Hypothalamus (tissue), 51 donors: ENCODE measurements around the gene EIF6.
"Not testable (repeated sequence)": the region's sequence is repeated elsewhere in the genome, so short reads cannot be mapped to it uniquely, and the experiment has no call there.

Source experiments
- DNase-seq, 51 donors: peaks; one replicate each; lab custom pipeline; 2025; lab: John Stamatoyannopoulos, UW

EIF6 gene

DNA sequence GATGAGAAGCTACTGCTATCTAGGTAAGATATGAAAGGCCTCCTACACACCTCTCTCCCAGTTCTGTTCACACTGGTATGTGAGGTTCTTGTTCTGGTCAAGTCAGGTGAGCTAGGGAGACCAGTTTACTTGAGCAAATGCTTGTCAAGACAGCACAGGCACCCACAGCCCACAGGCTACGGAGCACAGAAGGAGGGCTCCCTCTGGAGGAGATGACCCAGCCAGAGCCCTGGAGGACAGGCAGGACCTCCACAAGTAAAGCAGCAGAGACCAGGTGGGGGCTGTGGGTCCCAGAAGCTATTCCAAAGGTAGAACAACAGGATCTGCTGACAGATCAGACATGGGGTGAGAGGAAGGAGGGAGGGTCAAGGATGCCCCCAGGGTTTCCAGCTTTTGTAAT, 19.8 kb downstream of the EIF6 start:
- no peak for DNase-seq

- no peak for DNase-seq
These were observed 20.8 kb downstream of the EIF6 start for GRCh38 chr20:35263532-35264341.

- peak in 1 of 51 donors; percentile 13 for DNase-seq
These were observed 21.6 kb downstream of the EIF6 start for GRCh38 chr20:35262731-35263531.

- not testable (repeated sequence) for DNase-seq
These were observed 22.3 kb downstream of the EIF6 start for GRCh38 chr20:35262321-35262720.

DNA sequence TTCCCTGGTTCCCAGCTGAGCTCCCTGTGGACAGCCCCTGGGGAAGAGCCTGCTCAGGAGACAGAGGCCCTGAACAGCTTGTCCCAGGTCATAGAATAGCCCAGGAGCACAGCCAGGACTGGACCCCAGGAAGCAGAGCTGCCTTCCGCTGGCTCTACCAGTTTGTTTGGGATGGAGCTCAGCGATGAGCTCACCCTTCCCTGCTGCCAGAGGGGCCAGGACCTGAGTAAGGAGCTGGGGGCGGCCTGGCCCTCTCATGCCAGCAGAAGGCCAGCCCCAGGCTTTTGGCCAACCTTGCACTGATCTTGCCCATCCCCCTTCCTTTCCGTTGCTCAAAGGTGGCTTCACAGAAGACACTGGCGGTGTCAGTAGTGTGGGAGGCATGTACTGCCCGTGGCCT, 24.1 kb downstream of the EIF6 start:
- peak in 1 of 51 donors; percentile 8 for DNase-seq

- no peak for DNase-seq
These were observed 27.2 kb downstream of the EIF6 start for GRCh38 chr20:35257175-35257909.

DNA sequence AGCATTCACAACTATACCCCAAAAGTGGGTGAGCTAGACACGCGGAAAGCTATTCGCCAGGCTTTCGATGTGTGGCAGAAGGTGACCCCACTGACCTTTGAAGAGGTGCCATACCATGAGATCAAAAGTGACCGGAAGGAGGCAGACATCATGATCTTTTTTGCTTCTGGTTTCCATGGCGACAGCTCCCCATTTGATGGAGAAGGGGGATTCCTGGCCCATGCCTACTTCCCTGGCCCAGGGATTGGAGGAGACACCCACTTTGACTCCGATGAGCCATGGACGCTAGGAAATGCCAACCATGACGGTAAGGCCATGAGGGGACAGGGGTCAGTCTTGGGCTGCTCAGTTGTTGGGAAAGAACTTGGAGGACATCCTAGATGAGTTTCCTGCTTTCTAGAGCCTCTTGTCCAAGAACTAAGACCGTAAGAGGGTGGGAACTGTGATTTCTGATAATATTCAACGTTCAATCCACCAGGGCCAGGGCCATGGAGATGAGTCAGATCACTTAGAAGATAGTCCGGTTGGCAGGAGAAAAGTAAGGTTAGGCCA, 30.0 kb downstream of the EIF6 start:
- DNase-seq: no peak

GRCh38 chr20:35253010-35253409, 31.6 kb downstream of the EIF6 start:
- DNase-seq: no peak

DNA sequence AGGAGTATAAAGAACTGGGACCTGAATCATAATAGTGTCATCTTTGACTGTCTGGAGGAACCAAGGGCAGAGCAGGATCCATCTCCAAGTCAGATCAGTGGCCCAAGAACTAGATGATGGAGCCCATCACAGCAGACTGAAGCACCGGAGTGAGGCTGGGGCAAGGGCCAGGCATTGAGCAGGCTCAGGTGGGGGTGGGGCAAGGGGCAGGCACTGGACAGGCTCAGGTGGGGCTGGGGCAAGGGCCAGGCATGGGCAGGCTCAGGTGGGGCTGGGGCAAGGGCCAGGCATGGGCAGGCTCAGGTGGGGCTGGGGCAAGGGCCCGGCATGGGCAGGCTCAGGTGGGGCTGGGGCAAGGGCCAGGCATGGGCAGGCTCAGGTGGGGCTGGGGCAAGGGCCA, 32.0 kb downstream of the EIF6 start:
- DNase-seq: not testable (repeated sequence)

DNA sequence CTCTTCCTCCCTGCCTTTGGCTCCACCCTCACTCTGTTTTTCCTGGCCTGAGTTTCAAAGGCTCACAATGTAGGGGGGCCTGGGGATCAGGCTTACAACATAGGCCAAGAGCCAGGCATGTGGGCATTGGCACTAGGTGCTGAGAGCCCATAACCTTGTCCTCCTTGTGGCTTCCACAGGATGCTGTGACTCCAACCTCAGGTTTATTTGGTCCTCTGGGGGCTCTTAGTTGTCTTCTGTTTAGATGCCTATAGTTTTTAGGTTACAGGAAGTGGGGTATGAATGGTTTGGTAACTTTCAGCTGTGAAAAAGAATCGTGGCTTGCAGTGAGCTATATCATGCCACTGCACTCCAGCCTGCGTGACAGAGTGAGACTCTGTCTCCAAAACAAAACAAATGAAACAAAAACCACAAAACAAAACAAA, 32.5 kb downstream of the EIF6 start:
- DNase-seq: no peak

GRCh38 chr20:35251613-35251940, 33.0 kb downstream of the EIF6 start:
- DNase-seq: no peak

GRCh38 chr20:35248641-35249475, 35.7 kb downstream of the EIF6 start:
- DNase-seq: no peak

DNA sequence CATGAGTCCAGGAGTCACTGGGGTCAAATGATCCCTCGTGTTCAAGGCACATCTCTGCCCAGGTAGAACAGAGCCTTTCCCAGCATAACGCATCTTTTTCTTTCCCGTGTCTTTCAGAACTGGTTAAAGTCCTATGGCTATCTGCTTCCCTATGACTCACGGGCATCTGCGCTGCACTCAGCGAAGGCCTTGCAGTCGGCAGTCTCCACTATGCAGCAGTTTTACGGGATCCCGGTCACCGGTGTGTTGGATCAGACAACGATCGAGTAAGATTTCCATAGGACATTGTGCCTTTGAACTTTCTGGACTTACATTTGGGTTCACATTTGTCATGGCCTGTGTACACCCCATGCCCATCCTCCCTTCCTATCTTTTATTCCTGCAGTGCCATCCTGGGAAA, 37.8 kb downstream of the EIF6 start:
- no peak for DNase-seq

DNA sequence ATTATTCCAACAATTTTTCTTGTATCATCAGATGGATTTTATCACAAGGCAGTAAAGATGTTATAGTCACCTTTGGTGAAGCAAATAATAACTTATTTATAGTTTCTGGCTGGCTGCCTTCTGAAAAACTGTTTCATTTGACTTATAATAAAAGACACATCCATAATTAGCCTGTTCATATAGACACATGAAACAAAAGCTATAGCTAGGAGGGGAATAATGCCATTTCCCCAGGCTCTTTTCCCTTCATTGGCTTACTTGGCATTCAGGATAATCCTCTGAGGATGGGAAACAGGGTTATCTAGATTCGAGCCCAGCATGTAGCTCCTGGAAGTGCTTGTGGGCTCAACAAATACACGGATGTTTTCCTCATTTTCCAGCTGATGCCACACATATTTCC, 40.6 kb downstream of the EIF6 start:
- DNase-seq: no peak

- DNase-seq: no peak
These were observed 41.3 kb downstream of the EIF6 start for GRCh38 chr20:35243317-35243716.

DNA sequence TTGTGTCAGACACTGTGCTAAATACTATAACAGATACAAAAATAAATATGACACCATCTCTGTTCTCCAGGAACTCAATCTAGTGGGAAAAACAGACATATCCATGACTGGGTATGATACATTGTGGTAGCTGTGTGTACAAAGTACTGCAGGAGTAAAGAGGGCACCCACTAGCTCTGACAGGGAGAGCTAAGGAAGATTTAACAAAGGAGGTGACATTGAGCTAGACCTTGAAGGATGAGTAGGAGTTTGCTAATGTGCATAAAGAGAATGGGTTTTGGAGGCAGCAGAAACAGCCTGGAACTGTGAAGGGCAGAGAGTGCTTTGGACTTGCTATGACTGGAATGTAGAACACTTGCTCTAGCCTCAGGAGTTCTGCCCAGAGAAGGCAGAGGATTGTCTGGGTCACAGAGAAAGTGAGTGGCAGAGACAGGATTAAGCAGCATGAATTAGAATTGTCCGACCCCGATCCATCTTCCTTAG, 43.7 kb downstream of the EIF6 start:
- DNase-seq: no peak

DNA sequence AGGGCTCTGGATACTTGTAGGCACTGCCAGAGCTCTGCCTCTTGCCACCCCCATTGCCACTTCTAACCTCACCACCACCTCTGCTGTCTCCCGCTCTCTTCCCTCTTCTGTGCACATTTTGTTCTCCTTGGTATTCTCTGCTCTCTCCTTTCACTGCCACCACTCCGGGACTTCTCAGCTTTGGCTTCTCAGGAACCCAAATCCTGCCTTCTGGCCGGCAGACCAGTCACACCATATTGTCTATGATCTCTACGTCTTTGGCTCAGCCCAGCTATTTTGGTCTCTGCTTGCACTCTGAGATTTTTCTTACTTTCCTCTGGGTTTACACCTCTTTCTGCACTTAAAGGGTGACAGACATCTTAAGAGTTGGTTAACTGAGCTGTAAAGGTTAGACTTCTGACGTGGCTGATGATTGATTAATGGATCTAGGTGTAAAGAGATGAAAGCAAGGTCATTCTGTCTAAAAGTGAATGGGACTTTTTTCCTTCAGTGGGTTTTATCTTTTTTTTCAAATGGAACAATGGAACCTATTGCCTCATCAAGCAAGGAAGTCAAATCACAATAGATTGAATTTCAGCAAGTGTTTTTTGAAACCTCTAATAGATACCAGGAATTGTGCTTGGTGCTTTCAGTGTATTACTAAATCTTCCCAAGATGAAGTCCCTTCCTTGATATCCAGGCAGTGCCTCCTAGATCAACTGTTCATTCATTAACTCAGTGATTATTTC, 44.3 kb downstream of the EIF6 start:
- no peak for DNase-seq

DNA sequence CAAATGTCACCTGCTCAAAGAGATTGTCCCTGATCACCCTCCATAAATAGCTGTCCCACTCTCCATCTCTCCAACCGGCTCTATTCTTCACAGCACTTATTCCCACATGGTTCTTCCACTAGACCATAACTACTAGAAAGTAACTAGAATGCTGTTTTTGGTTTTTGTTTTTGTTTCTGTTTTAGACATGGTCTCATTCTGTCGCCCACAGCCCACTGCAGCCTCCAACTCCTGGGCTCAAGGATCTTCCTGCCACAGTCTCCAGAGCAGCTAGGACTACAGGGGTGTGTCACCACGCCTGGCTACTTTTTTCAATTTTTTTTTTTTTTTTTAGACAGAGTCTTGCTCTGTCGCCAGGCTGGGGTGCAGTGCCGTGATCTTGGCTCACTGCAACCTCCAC, 45.8 kb downstream of the EIF6 start:
- DNase-seq: no peak

GRCh38 chr20:35238170-35238569, 46.4 kb downstream of the EIF6 start:
- no peak for DNase-seq
